Measurements from ENCODE around the gene HNRNPLL. TPM values are rescaled to one million over a fixed set of nuclear protein-coding genes. Genes with fewer than 3 reads are reported as not detected.
A peak's percentile ranks its signal among the peaks of the same experiment; 100 is the strongest.

Gene HNRNPLL
- total RNA-seq, 1 donor, result 46.0 TPM

DNA sequence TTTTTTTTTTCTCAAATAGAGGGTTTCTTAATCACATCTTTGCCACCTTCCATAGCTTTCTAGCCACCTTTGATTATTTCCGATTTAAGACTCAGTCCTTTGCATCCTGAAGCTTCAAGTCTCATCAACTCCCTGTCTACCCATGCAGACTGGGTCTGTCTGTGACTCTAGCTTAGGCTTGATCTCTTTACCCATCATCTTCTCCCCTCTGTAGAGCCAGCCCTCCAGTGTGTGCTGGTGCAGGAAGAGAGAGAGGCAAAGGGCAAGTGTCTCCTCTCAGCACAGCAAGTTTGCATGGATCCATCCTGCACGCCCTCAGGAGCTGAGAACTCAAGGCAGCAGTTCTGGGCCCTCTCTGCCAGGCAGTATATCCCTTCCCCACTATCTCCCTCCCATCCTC, 70.4 kb downstream of the HNRNPLL start:
- Histone ChIP-seq H3K4me3 (ENCODE audit: insufficient read depth, low read length) (no peak overlapping the region), H4K20me1 (ENCODE audit: insufficient read depth, low read length) (no peaks in the 10 kb centered on the region), H3K4me1 (ENCODE audit: insufficient read depth, low read length) (peaks cover 14% of the 10 kb centered on the region), H2AFZ (ENCODE audit: low read length) (no peak overlapping the region), H3K36me3 (ENCODE audit: insufficient read depth, low read length) (no peaks in the 10 kb centered on the region), H3K9me3 (ENCODE audit: low read depth, low read length) (no peaks in the 10 kb centered on the region), H3K79me2 (ENCODE audit: insufficient read depth, low read length) (no peaks in the 10 kb centered on the region), H3K27me3 (ENCODE audit: insufficient read depth, low read length) (peaks cover 3% of the 10 kb centered on the region), H3K4me2 (ENCODE audit: insufficient read depth, low read length) (no peak overlapping the region), H3K27ac (ENCODE audit: low read depth, low read length) (no peak overlapping the region)
- TF ChIP-seq, protein P1, sequence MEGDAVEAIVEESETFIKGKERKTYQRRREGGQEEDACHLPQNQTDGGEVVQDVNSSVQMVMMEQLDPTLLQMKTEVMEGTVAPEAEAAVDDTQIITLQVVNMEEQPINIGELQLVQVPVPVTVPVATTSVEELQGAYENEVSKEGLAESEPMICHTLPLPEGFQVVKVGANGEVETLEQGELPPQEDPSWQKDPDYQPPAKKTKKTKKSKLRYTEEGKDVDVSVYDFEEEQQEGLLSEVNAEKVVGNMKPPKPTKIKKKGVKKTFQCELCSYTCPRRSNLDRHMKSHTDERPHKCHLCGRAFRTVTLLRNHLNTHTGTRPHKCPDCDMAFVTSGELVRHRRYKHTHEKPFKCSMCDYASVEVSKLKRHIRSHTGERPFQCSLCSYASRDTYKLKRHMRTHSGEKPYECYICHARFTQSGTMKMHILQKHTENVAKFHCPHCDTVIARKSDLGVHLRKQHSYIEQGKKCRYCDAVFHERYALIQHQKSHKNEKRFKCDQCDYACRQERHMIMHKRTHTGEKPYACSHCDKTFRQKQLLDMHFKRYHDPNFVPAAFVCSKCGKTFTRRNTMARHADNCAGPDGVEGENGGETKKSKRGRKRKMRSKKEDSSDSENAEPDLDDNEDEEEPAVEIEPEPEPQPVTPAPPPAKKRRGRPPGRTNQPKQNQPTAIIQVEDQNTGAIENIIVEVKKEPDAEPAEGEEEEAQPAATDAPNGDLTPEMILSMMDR (IDR thresholded peaks at IDR 0.05; ENCODE audit: extremely low read depth, low read depth, low read length), result no peak
- DNase-seq (ENCODE audit: insufficient read length, low spot score, missing footprints), result no peak

DNA sequence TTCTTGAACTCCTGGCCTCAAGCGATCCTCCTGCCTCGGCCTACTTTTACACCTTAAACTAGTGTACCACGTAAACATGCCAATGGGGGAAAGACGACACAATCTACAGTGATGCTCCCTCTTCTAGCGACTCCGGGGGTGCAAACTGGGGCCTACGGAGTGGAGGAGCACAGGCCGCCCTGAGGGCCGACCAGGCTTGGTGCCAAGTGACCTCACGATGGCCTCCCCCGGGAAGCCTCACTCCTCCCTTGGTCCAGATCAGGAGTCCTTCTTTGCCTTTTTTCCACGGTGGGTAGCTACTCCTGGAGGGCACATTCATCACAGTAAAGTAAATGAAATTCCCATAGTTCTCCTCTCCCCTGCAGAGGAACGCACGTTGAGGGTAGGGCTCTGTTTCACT, 73.5 kb downstream of the HNRNPLL start:
- H3K36me3 ChIP-seq (ENCODE audit: insufficient read depth, low read length), result no peaks in the 10 kb centered on the region
- TF ChIP-seq, protein P1 (IDR thresholded peaks at IDR 0.05; ENCODE audit: extremely low read depth, low read depth, low read length), result no peak
- H4K20me1 ChIP-seq (ENCODE audit: insufficient read depth, low read length), result no peaks in the 10 kb centered on the region
- no peak overlapping the region for H3K4me2 ChIP-seq (ENCODE audit: insufficient read depth, low read length)
- H3K27ac ChIP-seq (ENCODE audit: low read depth, low read length), result no peak overlapping the region
- peaks cover 19% of the 10 kb centered on the region for H3K4me1 ChIP-seq (ENCODE audit: insufficient read depth, low read length)
- no peak overlapping the region for H3K4me3 ChIP-seq (ENCODE audit: insufficient read depth, low read length)
- H3K27me3 ChIP-seq (ENCODE audit: insufficient read depth, low read length), result peaks cover 8% of the 10 kb centered on the region
- DNase-seq (ENCODE audit: insufficient read length, low spot score, missing footprints), result no peak
- no peak overlapping the region for H2AFZ ChIP-seq (ENCODE audit: low read length)
- no peaks in the 10 kb centered on the region for H3K79me2 ChIP-seq (ENCODE audit: insufficient read depth, low read length)
- H3K9me3 ChIP-seq (ENCODE audit: low read depth, low read length), result no peaks in the 10 kb centered on the region

DNA sequence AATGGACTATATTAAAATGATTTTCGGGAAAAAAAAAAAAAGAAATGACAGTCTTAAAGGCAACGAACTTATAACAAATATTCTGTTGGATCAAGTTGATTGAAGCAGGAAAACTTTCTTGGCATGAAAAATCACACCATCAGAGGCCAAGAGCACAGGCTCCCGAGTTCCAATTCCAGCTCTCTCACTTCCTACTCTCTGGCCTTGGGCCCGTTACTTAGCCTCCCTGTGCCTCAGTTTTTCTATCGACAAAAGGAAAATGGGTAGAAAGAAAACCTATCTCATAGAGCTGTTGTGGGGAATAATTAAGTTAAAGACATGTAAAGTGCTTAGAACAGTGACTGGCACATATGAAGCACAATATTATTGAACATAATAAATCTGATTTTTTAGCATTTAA, 74.2 kb downstream of the HNRNPLL start:
- no peaks in the 10 kb centered on the region for H3K79me2 ChIP-seq (ENCODE audit: insufficient read depth, low read length)
- no peaks in the 10 kb centered on the region for H3K9me3 ChIP-seq (ENCODE audit: low read depth, low read length)
- H4K20me1 ChIP-seq (ENCODE audit: insufficient read depth, low read length), result no peaks in the 10 kb centered on the region
- peaks cover 8% of the 10 kb centered on the region for H3K27me3 ChIP-seq (ENCODE audit: insufficient read depth, low read length)
- H3K4me2 ChIP-seq (ENCODE audit: insufficient read depth, low read length), result peak overlapping the region; percentile 85
- H2AFZ ChIP-seq (ENCODE audit: low read length), result peak overlapping the region; percentile 76
- no peak for DNase-seq (ENCODE audit: insufficient read length, low spot score, missing footprints)
- TF ChIP-seq, protein P1 (IDR thresholded peaks at IDR 0.05; ENCODE audit: extremely low read depth, low read depth, low read length), result no peak
- H3K27ac ChIP-seq (ENCODE audit: low read depth, low read length), result peak overlapping the region; percentile 81
- H3K4me3 ChIP-seq (ENCODE audit: insufficient read depth, low read length), result peak overlapping the region; percentile 77
- no peaks in the 10 kb centered on the region for H3K36me3 ChIP-seq (ENCODE audit: insufficient read depth, low read length)
- peaks cover 19% of the 10 kb centered on the region for H3K4me1 ChIP-seq (ENCODE audit: insufficient read depth, low read length)

DNA sequence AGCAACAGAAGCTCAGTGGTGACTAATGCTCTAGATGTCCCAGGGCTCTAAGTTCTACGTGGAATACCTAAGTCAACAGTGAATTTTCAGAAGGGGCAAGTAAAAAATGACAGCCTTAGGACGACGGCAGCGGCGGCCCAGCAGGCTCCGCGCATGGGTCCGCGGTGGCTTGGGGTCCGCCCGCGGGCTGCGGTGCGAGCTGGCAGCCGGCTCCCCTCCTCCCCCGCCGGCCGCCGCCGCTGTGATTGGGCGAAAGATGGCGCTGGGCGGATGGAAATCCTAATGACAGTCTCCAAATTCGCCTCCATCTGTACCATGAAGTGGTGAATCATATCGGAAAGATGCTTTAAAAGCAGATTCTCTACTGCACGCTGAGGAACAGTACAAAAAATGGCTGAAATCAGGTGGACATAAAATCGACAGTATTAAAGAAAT, 74.7 kb downstream of the HNRNPLL start:
- Histone ChIP-seq H3K36me3 (ENCODE audit: insufficient read depth, low read length) (no peaks in the 10 kb centered on the region), H2AFZ (ENCODE audit: low read length) (peak overlapping the region; percentile 76), H3K9me3 (ENCODE audit: low read depth, low read length) (no peaks in the 10 kb centered on the region), H3K4me1 (ENCODE audit: insufficient read depth, low read length) (peaks cover 19% of the 10 kb centered on the region), H3K4me2 (ENCODE audit: insufficient read depth, low read length) (peak overlapping the region; percentile 85), H4K20me1 (ENCODE audit: insufficient read depth, low read length) (no peaks in the 10 kb centered on the region), H3K27me3 (ENCODE audit: insufficient read depth, low read length) (peaks cover 7% of the 10 kb centered on the region), H3K27ac (ENCODE audit: low read depth, low read length) (peak overlapping the region; percentile 81), H3K4me3 (ENCODE audit: insufficient read depth, low read length) (peak overlapping the region; percentile 77), H3K79me2 (ENCODE audit: insufficient read depth, low read length) (no peaks in the 10 kb centered on the region)
- TF ChIP-seq, protein P1 (IDR thresholded peaks at IDR 0.05; ENCODE audit: extremely low read depth, low read depth, low read length), result no peak
- DNase-seq (ENCODE audit: insufficient read length, low spot score, missing footprints), result peak; percentile 89
